ENCODE measurements around the gene MEG3. TPM values are rescaled to one million over a fixed set of nuclear protein-coding genes. Genes with fewer than 3 reads are reported as not detected.

MEG3 gene
- total and polyA plus RNA-seq, 9 of the 15 experiments (the other 6 are each of a cell fraction or from before 2014, with no cell fraction given): 0.10 to 5.3 (median 1.0) TPM; not detected in 1

DNA sequence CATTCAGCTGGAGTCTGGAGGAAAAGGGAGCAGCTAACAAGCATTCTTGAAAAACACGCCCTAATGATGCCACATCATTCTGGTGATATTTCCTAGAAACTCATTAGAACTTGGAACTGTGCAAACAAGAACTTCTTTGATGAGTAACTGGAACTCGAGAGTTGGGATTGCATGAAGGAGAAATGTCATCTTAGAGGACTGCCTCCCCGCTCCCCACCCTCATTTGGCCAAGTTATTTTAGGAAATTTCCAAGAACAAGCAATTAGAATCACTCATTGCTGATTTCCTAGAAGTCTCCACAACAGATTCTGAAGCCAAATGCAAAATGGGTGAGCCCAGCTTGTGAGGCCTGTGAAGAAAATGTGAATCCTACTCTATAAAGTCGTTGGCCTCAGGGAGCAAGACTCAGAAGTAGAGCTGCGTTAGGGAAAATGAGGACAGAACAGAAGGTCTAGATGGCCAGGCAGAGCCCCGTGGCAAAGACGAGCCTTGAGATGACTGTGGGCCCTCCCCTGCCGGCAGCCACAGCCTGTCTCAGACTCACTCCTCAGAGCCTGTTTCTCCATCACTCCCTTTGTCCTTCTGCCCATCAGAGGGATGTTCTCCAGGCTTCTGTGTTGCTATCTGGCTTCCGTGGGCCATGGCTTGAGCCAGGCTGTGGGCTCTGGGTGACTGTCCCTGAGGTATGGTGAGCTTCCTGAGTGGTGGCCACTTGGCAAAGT, 39.2 kb downstream of the MEG3 start (continued):
- TF ChIP-seq FOXA3 (CRISPR knock-in tag; conservative IDR thresholded peaks at IDR 0.05 in 1 of 2, IDR thresholded peaks at IDR 0.05 in 1 of 2): peak in 1 of 2 experiments; percentile 71; a peak in 2 of 4 replicates
- 0 out of 2 replicates have a peak, but pooled peaks have one; percentile 6 for TF ChIP-seq CBFA2T3 (IDR thresholded peaks at IDR 0.05)
- TF ChIP-seq ADNP (tag; IDR thresholded peaks at IDR 0.05): no peak
- no peak for TF ChIP-seq BRF1 (IDR thresholded peaks at IDR 0.05; ENCODE audit: borderline replicate concordance, extremely low read depth, insufficient read length)
- TF ChIP-seq ZNF316 (IDR thresholded peaks at IDR 0.05): no peak
- TF ChIP-seq CEBPG (CRISPR knock-in tag; IDR thresholded peaks at IDR 0.05): no peak
- peak in 1 of 2 experiments; percentile 66; a peak in 2 of 4 replicates for TF ChIP-seq CEBPG (tag; conservative IDR thresholded peaks at IDR 0.05 in 1 of 2, IDR thresholded peaks at IDR 0.05 in 1 of 2)
- TF ChIP-seq, protein P1, sequence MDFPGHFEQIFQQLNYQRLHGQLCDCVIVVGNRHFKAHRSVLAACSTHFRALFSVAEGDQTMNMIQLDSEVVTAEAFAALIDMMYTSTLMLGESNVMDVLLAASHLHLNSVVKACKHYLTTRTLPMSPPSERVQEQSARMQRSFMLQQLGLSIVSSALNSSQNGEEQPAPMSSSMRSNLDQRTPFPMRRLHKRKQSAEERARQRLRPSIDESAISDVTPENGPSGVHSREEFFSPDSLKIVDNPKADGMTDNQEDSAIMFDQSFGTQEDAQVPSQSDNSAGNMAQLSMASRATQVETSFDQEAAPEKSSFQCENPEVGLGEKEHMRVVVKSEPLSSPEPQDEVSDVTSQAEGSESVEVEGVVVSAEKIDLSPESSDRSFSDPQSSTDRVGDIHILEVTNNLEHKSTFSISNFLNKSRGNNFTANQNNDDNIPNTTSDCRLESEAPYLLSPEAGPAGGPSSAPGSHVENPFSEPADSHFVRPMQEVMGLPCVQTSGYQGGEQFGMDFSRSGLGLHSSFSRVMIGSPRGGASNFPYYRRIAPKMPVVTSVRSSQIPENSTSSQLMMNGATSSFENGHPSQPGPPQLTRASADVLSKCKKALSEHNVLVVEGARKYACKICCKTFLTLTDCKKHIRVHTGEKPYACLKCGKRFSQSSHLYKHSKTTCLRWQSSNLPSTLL (IDR thresholded peaks at IDR 0.05): 0 out of 2 replicates have a peak, but pooled peaks have one; percentile 27
- TF ChIP-seq, protein P2, sequence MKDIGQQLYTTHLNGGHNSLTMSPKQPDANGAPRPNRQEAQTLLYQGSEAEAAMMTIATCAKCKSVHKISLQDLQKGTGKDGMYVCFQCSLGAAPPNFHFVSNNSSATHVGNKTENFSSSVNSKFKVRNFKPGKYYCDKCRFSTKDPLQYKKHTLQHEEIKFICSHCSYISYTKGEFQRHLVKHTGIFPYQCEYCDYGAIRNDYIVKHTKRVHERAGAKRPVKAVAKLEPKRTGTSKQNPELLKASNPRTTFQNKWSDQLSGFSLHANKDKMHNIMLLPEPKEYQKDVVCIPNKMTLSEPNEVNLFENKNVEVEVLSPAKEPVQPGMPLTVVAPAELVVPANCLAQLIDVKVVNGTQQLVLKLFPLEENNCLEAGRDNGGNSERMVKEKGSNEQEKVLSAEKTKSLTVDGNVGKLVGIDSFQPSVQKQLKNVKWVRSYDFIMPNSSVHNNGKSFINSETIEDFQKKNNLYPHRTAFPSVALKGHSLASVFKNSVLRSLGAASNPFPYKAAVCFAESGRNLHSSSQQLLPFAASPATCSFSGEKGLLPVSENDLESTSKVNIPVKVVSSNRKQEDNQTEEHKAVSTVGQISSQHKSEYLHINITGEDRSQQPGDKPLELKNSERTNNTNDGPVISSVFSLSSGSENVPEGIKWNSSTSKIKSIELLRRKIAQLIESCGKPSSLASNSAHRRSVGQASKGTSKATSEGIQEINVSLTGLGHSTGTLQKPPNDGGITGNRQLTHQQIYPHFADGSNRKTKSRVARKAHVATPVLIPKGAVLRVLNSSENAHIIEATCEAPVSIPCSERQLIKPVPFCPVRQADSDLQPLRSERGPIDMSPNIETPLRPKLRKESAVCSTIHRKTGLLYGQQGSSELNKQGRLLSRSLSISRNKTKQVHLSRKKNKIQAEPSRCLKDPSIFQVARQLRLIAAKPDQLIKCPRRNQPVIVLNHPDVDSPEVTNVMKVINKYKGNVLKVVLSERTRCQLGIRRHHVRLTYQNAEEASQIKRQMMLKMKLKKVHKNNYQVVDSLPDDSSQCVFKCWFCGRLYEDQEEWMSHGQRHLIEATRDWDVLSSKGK (CRISPR knock-in tag; IDR thresholded peaks at IDR 0.05): no peak
- TF ChIP-seq RHOXF2B (CRISPR knock-in tag; conservative IDR thresholded peaks at IDR 0.05): no peak
- no peak for TF ChIP-seq ZNF644 (tag; IDR thresholded peaks at IDR 0.05; ENCODE audit: low read depth)
- TF ChIP-seq, protein P3, sequence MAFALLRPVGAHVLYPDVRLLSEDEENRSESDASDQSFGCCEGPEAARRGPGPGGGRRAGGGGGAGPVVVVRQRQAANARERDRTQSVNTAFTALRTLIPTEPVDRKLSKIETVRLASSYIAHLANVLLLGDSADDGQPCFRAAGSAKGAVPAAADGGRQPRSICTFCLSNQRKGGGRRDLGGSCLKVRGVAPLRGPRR (CRISPR knock-in tag; IDR thresholded peaks at IDR 0.05): no peak
- no peak for TF ChIP-seq IFI16 (CRISPR knock-in tag; IDR thresholded peaks at IDR 0.05)
- no peak for TF ChIP-seq ZC3H8 (IDR thresholded peaks at IDR 0.05)
- TF ChIP-seq FOSL1 (tag; conservative IDR thresholded peaks at IDR 0.05): peak; percentile 47
- TF ChIP-seq TBL1XR1 (IDR thresholded peaks at IDR 0.05; ENCODE audit: low read length in 2 of 2): peak in 1 of 2 experiments; percentile 58; a peak in 2 of 4 replicates
- TF ChIP-seq NRF1 (conservative IDR thresholded peaks at IDR 0.05 in 1 of 2, IDR thresholded peaks at IDR 0.05 in 1 of 2): no peak
- TF ChIP-seq, protein P4, sequence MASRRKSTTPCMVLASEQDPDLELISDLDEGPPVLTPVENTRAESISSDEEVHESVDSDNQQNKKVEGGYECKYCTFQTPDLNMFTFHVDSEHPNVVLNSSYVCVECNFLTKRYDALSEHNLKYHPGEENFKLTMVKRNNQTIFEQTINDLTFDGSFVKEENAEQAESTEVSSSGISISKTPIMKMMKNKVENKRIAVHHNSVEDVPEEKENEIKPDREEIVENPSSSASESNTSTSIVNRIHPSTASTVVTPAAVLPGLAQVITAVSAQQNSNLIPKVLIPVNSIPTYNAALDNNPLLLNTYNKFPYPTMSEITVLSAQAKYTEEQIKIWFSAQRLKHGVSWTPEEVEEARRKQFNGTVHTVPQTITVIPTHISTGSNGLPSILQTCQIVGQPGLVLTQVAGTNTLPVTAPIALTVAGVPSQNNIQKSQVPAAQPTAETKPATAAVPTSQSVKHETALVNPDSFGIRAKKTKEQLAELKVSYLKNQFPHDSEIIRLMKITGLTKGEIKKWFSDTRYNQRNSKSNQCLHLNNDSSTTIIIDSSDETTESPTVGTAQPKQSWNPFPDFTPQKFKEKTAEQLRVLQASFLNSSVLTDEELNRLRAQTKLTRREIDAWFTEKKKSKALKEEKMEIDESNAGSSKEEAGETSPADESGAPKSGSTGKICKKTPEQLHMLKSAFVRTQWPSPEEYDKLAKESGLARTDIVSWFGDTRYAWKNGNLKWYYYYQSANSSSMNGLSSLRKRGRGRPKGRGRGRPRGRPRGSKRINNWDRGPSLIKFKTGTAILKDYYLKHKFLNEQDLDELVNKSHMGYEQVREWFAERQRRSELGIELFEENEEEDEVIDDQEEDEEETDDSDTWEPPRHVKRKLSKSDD (conservative IDR thresholded peaks at IDR 0.05; ENCODE audit: low read length): no peak
- TF ChIP-seq SOX6 (IDR thresholded peaks at IDR 0.05): peak; percentile 29; the same call in 1 of the 2 replicates

All from K562 (cell line).